Tibial nerve (tissue), 4 donors: ENCODE measurements around the gene CTXN1. TPM values are rescaled to one million over a fixed set of nuclear protein-coding genes. Genes with fewer than 3 reads are reported as not detected.

Experiments
- DNase-seq, 2 donors: peaks; one replicate each; pipeline ENCODE4 v3.0.0-alpha.2; 2019; ENCODE audit warnings: low spot score in 2 of 2
- H3K27ac ChIP-seq, 4 donors: fragments of 200-600 bp; sonication (generic) in 3 of 4; one replicate each; pipeline ENCODE4 v1.5.1; 2017 to 2019; ENCODE audit warnings: mild to moderate bottlenecking in 1 of 4
- H3K27me3 ChIP-seq, 2 donors: fragments of 200-600 bp; sonication (generic) in 1 of 2; one replicate each; pipeline versions ENCODE4 v1.5.1 to v1.6.0; 2017 to 2019
- H3K36me3 ChIP-seq, 3 donors: fragments of 200-600 bp; sonication (generic); one replicate each; pipeline ENCODE4 v1.5.1; 2018 to 2019
- H3K4me1 ChIP-seq, 4 donors: fragments of 200-600 bp; sonication (generic) in 3 of 4; one replicate each; pipeline ENCODE4 v1.5.1; 2017 to 2019
- H3K4me3 ChIP-seq, 4 donors: fragments of 200-600 bp; sonication (generic) in 3 of 4; one replicate each; pipeline ENCODE4 v1.5.1; 2017 to 2019; ENCODE audit warnings: mild to moderate bottlenecking in 1 of 4, moderate library complexity in 1 of 4
- H3K9me3 ChIP-seq, 4 donors: fragments of 200-600 bp; sonication (generic) in 3 of 4; one replicate each; pipeline ENCODE4 v1.5.1; 2017 to 2019
- EP300 ChIP-seq, 2 donors: sonication (generic); formaldehyde crosslinking; IDR thresholded peaks; one replicate each; pipeline ENCODE4 v1.6.1; 2017; ENCODE audit warnings: antibody characterized with exemption in 2 of 2, mild to moderate bottlenecking in 1 of 2
- POLR2A ChIP-seq, 2 donors: fragments of 450-650 bp; IDR thresholded peaks; one replicate each; pipeline ENCODE4 v1.6.1; 2017; ENCODE audit warnings: antibody characterized with exemption in 2 of 2, mild to moderate bottlenecking in 2 of 2, moderate library complexity in 2 of 2
- WGBS, 2 donors: methylation state at CpG; one replicate each; pipeline ENCODE4 v1.1.5; 2018; 5-methylcytosine and 5-hydroxymethylcytosine counted together
- total RNA-seq, 4 donors: library from RNA; depleted of rRNA; stranded (reverse); fragments of >200 nt; gene quantifications; one replicate each; pipeline ENCODE4 v1.1.0, GENCODE V29; 2016
- TF ChIP-seq, protein P1 (sequence below), 5 experiments: fragments of 200-600 bp in 3 of 5; fragments of 450-650 bp in 2 of 5; sonication (generic) in 3 of 5; IDR thresholded peaks; one replicate each; pipeline ENCODE4 v1.5.1; 2016 to 2019; ENCODE audit warnings: antibody characterized with exemption in 5 of 5, mild to moderate bottlenecking in 3 of 5, moderate library complexity in 2 of 5

CTXN1 gene
- total RNA-seq, 4 donors from 2014 or later, result 0.66 to 7.2 (median 3.0) TPM

DNA sequence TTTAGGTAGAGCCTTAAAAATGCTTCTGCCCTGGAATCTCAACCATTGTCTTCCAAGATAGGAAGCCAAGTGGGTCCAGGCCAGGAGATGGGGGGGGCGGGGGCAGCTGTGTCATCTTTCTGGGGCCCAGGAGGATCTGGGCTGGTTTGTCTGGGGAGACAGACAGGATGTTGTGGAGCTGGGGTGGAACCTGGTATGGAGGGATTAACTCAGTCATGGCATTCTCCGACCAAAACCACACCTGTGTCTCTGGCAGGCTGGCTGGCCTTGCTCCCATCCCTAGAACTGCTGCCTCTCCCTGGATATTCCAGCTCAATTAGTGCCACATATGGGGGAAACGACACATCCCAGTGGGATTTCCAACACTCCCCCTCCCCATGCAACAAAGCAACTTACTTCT lies 25.0 kb downstream of the CTXN1 start:
- TF ChIP-seq EP300 (IDR thresholded peaks at IDR 0.05) (no peak), POLR2A (IDR thresholded peaks at IDR 0.05) (no peak)
- TF ChIP-seq, protein P1, sequence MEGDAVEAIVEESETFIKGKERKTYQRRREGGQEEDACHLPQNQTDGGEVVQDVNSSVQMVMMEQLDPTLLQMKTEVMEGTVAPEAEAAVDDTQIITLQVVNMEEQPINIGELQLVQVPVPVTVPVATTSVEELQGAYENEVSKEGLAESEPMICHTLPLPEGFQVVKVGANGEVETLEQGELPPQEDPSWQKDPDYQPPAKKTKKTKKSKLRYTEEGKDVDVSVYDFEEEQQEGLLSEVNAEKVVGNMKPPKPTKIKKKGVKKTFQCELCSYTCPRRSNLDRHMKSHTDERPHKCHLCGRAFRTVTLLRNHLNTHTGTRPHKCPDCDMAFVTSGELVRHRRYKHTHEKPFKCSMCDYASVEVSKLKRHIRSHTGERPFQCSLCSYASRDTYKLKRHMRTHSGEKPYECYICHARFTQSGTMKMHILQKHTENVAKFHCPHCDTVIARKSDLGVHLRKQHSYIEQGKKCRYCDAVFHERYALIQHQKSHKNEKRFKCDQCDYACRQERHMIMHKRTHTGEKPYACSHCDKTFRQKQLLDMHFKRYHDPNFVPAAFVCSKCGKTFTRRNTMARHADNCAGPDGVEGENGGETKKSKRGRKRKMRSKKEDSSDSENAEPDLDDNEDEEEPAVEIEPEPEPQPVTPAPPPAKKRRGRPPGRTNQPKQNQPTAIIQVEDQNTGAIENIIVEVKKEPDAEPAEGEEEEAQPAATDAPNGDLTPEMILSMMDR (IDR thresholded peaks at IDR 0.05), result no peak
- Histone ChIP-seq H3K4me3 (no peak overlapping the region), H3K27ac (no peak overlapping the region), H3K9me3 (no peaks in the 10 kb centered on the region), H3K27me3 (no peaks in the 10 kb centered on the region), H3K36me3 (peaks cover 0 to 4% (median 0%) of the 10 kb centered on the region in 3 donors), H3K4me1 (peaks cover 0 to 26% (median 16%) of the 10 kb centered on the region in 4 donors)
- DNase-seq, result no peak
- 63 to 78% methylated on average over 3 of the region's 3 CpGs for WGBS, 2 donors

DNA sequence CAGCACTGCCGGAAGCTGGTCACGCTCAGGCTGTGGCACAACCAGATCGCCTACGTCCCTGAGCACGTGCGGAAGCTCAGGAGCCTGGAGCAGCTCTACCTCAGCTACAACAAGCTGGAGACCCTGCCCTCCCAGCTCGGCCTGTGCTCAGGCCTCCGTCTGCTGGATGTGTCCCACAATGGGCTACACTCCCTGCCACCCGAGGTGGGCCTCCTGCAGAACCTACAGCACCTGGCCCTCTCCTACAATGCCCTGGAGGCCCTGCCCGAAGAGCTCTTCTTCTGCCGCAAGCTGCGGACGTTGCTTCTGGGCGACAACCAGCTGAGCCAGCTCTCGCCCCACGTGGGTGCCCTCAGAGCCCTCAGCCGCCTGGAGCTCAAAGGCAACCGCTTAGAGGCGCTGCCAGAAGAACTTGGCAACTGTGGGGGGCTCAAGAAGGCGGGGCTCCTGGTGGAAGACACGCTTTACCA lies 25.5 kb downstream of the CTXN1 start:
- 72 to 73% methylated on average over 18 to 19 of the region's 21 CpGs for WGBS, 2 donors
- no peak overlapping the region for H3K4me3 ChIP-seq
- H3K27me3 ChIP-seq, result no peaks in the 10 kb centered on the region
- no peak for TF ChIP-seq POLR2A (IDR thresholded peaks at IDR 0.05)
- TF ChIP-seq EP300 (IDR thresholded peaks at IDR 0.05), result no peak
- TF ChIP-seq, protein P1 (IDR thresholded peaks at IDR 0.05), result no peak
- H3K9me3 ChIP-seq, result no peaks in the 10 kb centered on the region
- H3K27ac ChIP-seq, result no peak overlapping the region
- no peaks in the 10 kb centered on the region for H3K36me3 ChIP-seq
- DNase-seq, result no peak
- peaks cover 0 to 21% (median 15%) of the 10 kb centered on the region in 4 donors for H3K4me1 ChIP-seq

DNA sequence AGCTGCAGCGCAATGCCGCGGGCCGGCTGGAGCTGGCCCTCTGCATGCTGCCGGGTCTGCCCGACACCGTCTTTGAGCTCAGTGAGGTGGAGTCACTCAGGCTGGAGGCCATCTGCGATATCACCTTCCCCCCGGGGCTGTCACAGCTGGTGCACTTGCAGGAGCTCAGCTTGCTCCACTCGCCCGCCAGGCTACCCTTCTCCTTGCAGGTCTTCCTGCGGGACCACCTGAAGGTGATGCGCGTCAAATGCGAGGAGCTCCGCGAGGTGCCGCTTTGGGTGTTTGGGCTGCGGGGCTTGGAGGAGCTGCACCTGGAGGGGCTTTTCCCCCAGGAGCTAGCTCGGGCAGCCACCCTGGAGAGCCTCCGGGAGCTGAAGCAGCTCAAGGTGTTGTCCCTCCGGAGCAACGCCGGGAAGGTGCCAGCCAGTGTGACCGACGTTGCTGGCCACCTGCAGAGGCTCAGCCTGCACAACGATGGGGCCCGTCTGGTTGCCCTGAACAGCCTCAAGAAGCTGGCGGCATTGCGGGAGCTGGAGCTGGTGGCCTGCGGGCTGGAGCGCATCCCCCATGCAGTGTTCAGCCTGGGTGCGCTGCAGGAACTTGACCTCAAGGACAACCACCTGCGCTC lies 26.1 kb downstream of the CTXN1 start:
- WGBS, 2 donors, result 93 to 94% methylated on average over 15 to 28 of the region's 34 CpGs
- Histone ChIP-seq H3K4me1 (peaks cover 0 to 15% (median 9%) of the 10 kb centered on the region in 4 donors), H3K27ac (no peak overlapping the region), H3K27me3 (peaks cover 0 to 4% of the 10 kb centered on the region in 2 donors), H3K36me3 (no peaks in the 10 kb centered on the region), H3K4me3 (no peak overlapping the region), H3K9me3 (no peaks in the 10 kb centered on the region)
- TF ChIP-seq POLR2A (IDR thresholded peaks at IDR 0.05) (no peak), EP300 (IDR thresholded peaks at IDR 0.05) (no peak)
- TF ChIP-seq, protein P1 (IDR thresholded peaks at IDR 0.05), result no peak
- DNase-seq, result no peak

DNA sequence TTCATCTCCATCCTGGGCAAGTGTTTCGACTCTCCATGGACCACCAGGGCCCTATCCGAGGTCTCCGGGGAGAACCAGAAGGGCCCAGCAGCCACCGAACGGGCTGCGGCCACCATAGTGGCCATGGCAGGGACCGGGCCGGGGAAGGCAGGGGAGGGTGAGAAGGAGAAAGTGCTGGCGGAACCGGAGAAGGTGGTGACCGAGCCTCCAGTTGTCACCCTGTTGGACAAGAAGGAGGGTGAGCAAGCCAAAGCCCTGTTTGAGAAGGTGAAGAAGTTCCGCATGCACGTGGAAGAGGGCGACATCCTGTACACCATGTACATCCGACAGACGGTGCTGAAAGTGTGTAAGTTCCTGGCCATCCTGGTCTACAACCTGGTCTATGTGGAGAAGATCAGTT lies 27.0 kb downstream of the CTXN1 start:
- TF ChIP-seq EP300 (IDR thresholded peaks at IDR 0.05) (no peak), POLR2A (IDR thresholded peaks at IDR 0.05) (no peak)
- TF ChIP-seq, protein P1 (IDR thresholded peaks at IDR 0.05), result no peak

DNA sequence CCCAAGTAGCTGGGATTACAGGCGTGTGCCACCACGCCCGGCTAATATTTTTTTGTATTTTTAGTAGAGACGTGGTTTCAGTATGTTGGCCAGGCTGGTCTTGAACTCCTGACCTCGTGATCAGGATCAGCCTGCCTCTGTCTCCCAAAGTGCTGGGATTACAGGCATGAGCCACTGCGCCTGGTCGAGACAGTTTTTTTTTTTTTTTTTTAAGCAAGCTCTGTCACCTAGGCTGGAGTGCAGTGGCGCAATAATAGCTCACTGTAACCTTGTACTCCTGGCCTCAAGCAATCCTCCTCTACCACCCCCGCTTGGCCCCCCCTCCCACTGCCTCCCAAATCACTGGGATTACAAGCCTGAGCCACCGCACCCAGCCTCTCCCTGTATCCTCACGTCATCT lies 28.6 kb downstream of the CTXN1 start:
- 85 to 88% methylated on average over 11 of the region's 11 CpGs for WGBS, 2 donors
- no peak overlapping the region for H3K4me3 ChIP-seq
- DNase-seq, result no peak
- H3K36me3 ChIP-seq, result no peaks in the 10 kb centered on the region
- no peak overlapping the region for H3K27ac ChIP-seq
- TF ChIP-seq EP300 (IDR thresholded peaks at IDR 0.05) (no peak), POLR2A (IDR thresholded peaks at IDR 0.05) (no peak)
- TF ChIP-seq, protein P1 (IDR thresholded peaks at IDR 0.05), result no peak
- peaks cover 0 to 30% of the 10 kb centered on the region in 2 donors for H3K27me3 ChIP-seq
- H3K4me1 ChIP-seq, result peaks cover 0 to under 1% (median 0%) of the 10 kb centered on the region in 4 donors
- no peaks in the 10 kb centered on the region for H3K9me3 ChIP-seq

More for the DNA sequence above, 27.0 kb downstream of the CTXN1 start:
- 91 to 95% methylated on average over 16 of the region's 16 CpGs for WGBS, 2 donors
- H3K27me3 ChIP-seq, result peaks cover 0 to 13% of the 10 kb centered on the region in 2 donors
- H3K36me3 ChIP-seq, result no peaks in the 10 kb centered on the region
- H3K4me1 ChIP-seq, result peaks cover 0 to 9% (median 3%) of the 10 kb centered on the region in 4 donors
- DNase-seq, result no peak
- no peak overlapping the region for H3K27ac ChIP-seq
- no peak overlapping the region for H3K4me3 ChIP-seq
- H3K9me3 ChIP-seq, result no peaks in the 10 kb centered on the region
